K562 (cell line): Measurements from ENCODE around the gene SLC39A13. TPM values are rescaled to one million over a fixed set of nuclear protein-coding genes. Genes with fewer than 3 reads are reported as not detected.
A peak's percentile ranks its signal among the peaks of the same experiment; 100 is the strongest.

Experiments
- ATAC-seq: fragments of 200-7000 bp; cut with Tn5 transposase; 3 replicates; pipeline ENCODE4 v1.9.1; 2020; ENCODE audit warnings: moderate library complexity
- BruUV-seq: library from RNA; stranded (reverse); fragments of 400-500 nt; replicated peaks from 2 replicates; lab custom pipeline; 2021; lab: Mats Ljungman, UMichigan
- CTCF ChIA-PET: fragments of 300-600 bp; formaldehyde crosslinking; extraction: SDS; loops from one replicate; lab custom pipeline; 2021; ENCODE audit warnings: low intra/inter-chr PET ratio; lab: Yijun Ruan, JAX
- POLR2A ChIA-PET: fragments of 300-600, 350-650 bp; sonication (Branson Sonifier 250); formaldehyde crosslinking; extraction: SDS; loops from one replicate; lab custom pipeline; 2021; ENCODE audit warnings: antibody characterized with exemption, inconsistent platforms; lab: Yijun Ruan, JAX
- DNase-seq, 4 experiments: peaks; one replicate each; pipeline versions ENCODE4 v3.0.0 to v3.0.0-alpha.2; 2011 to 2018; ENCODE audit warnings: low spot score in 3 of 4, mixed read lengths in 3 of 4; ENCODE audit errors: extremely low read depth in 1 of 4
- FAIRE-seq: peaks from 2 replicates; lab custom pipeline; 2011; peaks lifted over from hg19 to GRCh38; lab: Jason Lieb, UNC
- H2AFZ ChIP-seq: 2 replicates; pipeline ENCODE4 v1.6.0; 2011; ENCODE audit warnings: low read depth, low read length, control low read depth, inconsistent platforms
- H3K27ac ChIP-seq: fragments of 200-600 bp; 3 replicates; pipeline ENCODE4 v1.8.0; 2011; ENCODE audit warnings: low read depth, mild to moderate bottlenecking, control low read depth, inconsistent platforms, low read length, moderate library complexity, mixed read lengths; ENCODE audit errors: extremely low read depth
- H3K27me3 ChIP-seq, 2 experiments: fragments of 300-600 bp in 1 of 2; 2 replicates in 1 of 2; 3 replicates in 1 of 2; pipeline versions ENCODE4 v1.6.0 to v1.8.0; 2011; ENCODE audit warnings: inconsistent platforms in 2 of 2, low read length in 2 of 2, mild to moderate bottlenecking in 1 of 2, mixed read lengths in 1 of 2, moderate library complexity in 1 of 2; ENCODE audit not compliant: control insufficient read depth in 2 of 2, insufficient read depth in 2 of 2
- H3K36me3 ChIP-seq: fragments of 300-600 bp; 3 replicates; pipeline ENCODE4 v1.8.0; 2011; ENCODE audit warnings: mild to moderate bottlenecking, low read length, inconsistent platforms; ENCODE audit not compliant: control insufficient read depth, insufficient read depth
- H3K4me1 ChIP-seq, 2 experiments: fragments of 200-600 bp in 1 of 2; replicated peaks in 1 of 2; 2 replicates in 1 of 2; 3 replicates in 1 of 2; pipeline versions ENCODE4 v1.5.1 to v1.8.0; 2011; ENCODE audit warnings: inconsistent platforms in 2 of 2, low read length in 2 of 2, mild to moderate bottlenecking in 1 of 2, mixed read lengths in 1 of 2, moderate library complexity in 1 of 2; ENCODE audit not compliant: control insufficient read depth in 2 of 2, insufficient read depth in 2 of 2
- H3K4me2 ChIP-seq: 2 replicates; pipeline ENCODE4 v1.6.1; 2011; ENCODE audit warnings: low read length, control low read depth, inconsistent platforms, mixed read lengths; ENCODE audit not compliant: insufficient read depth
- H3K4me3 ChIP-seq: fragments of 200-600 bp; sonication (generic), shearing (Covaris generic); 2 replicates; pipeline ENCODE4 v1.5.1; 2016; ENCODE audit warnings: control low read depth, inconsistent platforms
- H3K79me2 ChIP-seq: fragments of 200-600 bp; 3 replicates; pipeline ENCODE4 v1.8.0; 2011; ENCODE audit warnings: low read length, inconsistent platforms; ENCODE audit not compliant: control insufficient read depth, insufficient read depth
- H3K9ac ChIP-seq, 2 experiments: 2 replicates each; pipeline versions ENCODE4 v1.6.0 to v1.6.1; 2011; ENCODE audit warnings: low read depth in 2 of 2, low read length in 2 of 2, control low read depth in 1 of 2, inconsistent platforms in 1 of 2, mild to moderate bottlenecking in 1 of 2, mixed read lengths in 1 of 2; ENCODE audit not compliant: insufficient read depth in 1 of 2
- H3K9me1 ChIP-seq: one replicate; pipeline ENCODE4 v1.6.0; 2011; ENCODE audit warnings: inconsistent platforms, mild to moderate bottlenecking, low read length, moderate library complexity; ENCODE audit not compliant: control insufficient read depth, insufficient read depth
- H3K9me3 ChIP-seq: replicated peaks from 2 replicates; pipeline ENCODE4 v1.5.1; 2011; ENCODE audit warnings: low read depth, low read length, inconsistent platforms; ENCODE audit not compliant: control insufficient read depth, insufficient read depth
- H4K20me1 ChIP-seq: replicated peaks from 2 replicates; pipeline ENCODE4 v1.6.1; 2011; ENCODE audit warnings: low read length, inconsistent platforms, mixed read lengths; ENCODE audit not compliant: control insufficient read depth, insufficient read depth
- BRD9 ChIP-seq: fragments of 450-650 bp; IDR thresholded peaks from 2 replicates; pipeline ENCODE4 v1.6.1; 2018; ENCODE audit warnings: low read depth; ENCODE audit not compliant: partially characterized antibody
- CBX8 ChIP-seq: fragments of 200-600 bp; sonication (generic); IDR thresholded peaks from 2 replicates; pipeline ENCODE4 v1.6.1; 2012; ENCODE audit warnings: borderline replicate concordance, mixed run types, low read depth, mild to moderate bottlenecking, moderate library complexity, mixed read lengths, low read length, control low read depth, inconsistent platforms; ENCODE audit not compliant: poor library complexity, severe bottlenecking; ENCODE audit errors: extremely low read depth
- ESRRB ChIP-seq: fragments of 250-450 bp; sonication (Bioruptor Pico); IDR thresholded peaks from 2 replicates; pipeline ENCODE4 v1.5.0; 2020; ENCODE audit warnings: mild to moderate bottlenecking, moderate library complexity, borderline replicate concordance
- HLTF ChIP-seq: fragments of 450-650 bp; IDR thresholded peaks from 2 replicates; pipeline ENCODE4 v1.6.1; 2016
- MXD1 ChIP-seq: fragments of 250-450 bp; sonication (Bioruptor Pico); IDR thresholded peaks from 2 replicates; pipeline ENCODE4 v1.8.0; 2021; ENCODE audit warnings: borderline replicate concordance, mild to moderate bottlenecking, moderate library complexity; ENCODE audit not compliant: poor library complexity, severe bottlenecking
- PCBP2 ChIP-seq: fragments of 200-400 bp; formaldehyde crosslinking; IDR thresholded peaks from 2 replicates; pipeline ENCODE4 v1.6.1; 2018; ENCODE audit warnings: low read length, low read depth, mild to moderate bottlenecking, moderate library complexity; ENCODE audit not compliant: poor library complexity, severe bottlenecking
- SMARCC2 ChIP-seq: fragments of 450-650 bp; IDR thresholded peaks from 2 replicates; pipeline ENCODE4 v1.6.1; 2017; ENCODE audit warnings: antibody characterized with exemption, moderate library complexity, mild to moderate bottlenecking, low read depth
- ZNF3 ChIP-seq: fragments of 250-450 bp; sonication (Bioruptor Pico); IDR thresholded peaks from 2 replicates; pipeline ENCODE4 v1.5.0; 2021; ENCODE audit warnings: mild to moderate bottlenecking, moderate library complexity
- WGBS: fragments of 100-300 bp; shearing (Covaris generic); methylation state at CpG from one replicate; pipeline ENCODE4 v1.1.6; 2016; ENCODE audit warnings: low coverage, mixed read lengths; ENCODE audit not compliant: insufficient coverage; ENCODE audit errors: missing lambda C conversion rate; 5-methylcytosine and 5-hydroxymethylcytosine counted together
- in situ Hi-C: fragments of 300-500 bp; cut with MboI; formaldehyde crosslinking; loops from 4 replicates; pipeline ENCODE4 v1.15.0; 2018; ENCODE audit warnings: inconsistent platforms, mixed read lengths
- intact Hi-C: fragments of 100-400 bp; cut with micrococcal nuclease; formaldehyde crosslinking; loops from 2 replicates; pipeline ENCODE4 v1.14.2; 2022
- polyA plus RNA-seq, 8 experiments: library from polyadenylated mRNA; depleted of rRNA in 4 of 8; stranded (reverse) in 5 of 8; unstranded in 3 of 8; fragments of >200 nt; fragmentation: Nextera tagmentation in 2 of 8; fragmentation: Illumina TruSeq in 1 of 8; extraction: Ambion mirVana in 2 of 8; extraction: Trizol in 1 of 8; gene quantifications; 2 replicates each; pipeline versions ENCODE4 v1.2.1 to v1.2.3, GENCODE V29; 2011 to 2014; ENCODE audit warnings: inconsistent platforms in 1 of 8, missing spikeins in 1 of 8
- total RNA-seq, 7 experiments: library from RNA; depleted of rRNA in 6 of 7; stranded (reverse); fragments of >200 nt in 6 of 7; fragmentation: Illumina TruSeq in 2 of 7; extraction: Trizol in 2 of 7; gene quantifications; 2 replicates each; pipeline versions ENCODE4 v1.2.1 to v1.2.3, GENCODE V29; 2011 to 2021; ENCODE audit warnings: low replicate concordance in 1 of 7

Gene SLC39A13
- total and polyA plus RNA-seq, 9 of the 15 experiments (the other 6 are each of a cell fraction or from before 2014, with no cell fraction given), result 0.17 to 15.9 (median 3.2) TPM

GRCh38 chr11:47375020-47375419, 33.4 kb upstream of the SLC39A13 start:
- intact Hi-C loops, result loop anchor here (10.0 kb wide), 1 partner anchor 240 kb away; no protein-coding TSS in a partner anchor
- no peak for ATAC-seq
- in situ Hi-C loops, result no loop called here
- DNase-seq, result no peak
- no peak overlapping the region; a peak in 1 of 4 replicates for H3K9ac ChIP-seq
- peaks cover 15% of the 10 kb centered on the region; the same call in 1 of the 3 replicates for H3K36me3 ChIP-seq
- no peak overlapping the region for H3K4me2 ChIP-seq
- no peaks in the 10 kb centered on the region for H3K9me3 ChIP-seq
- H3K27ac ChIP-seq, result no peak overlapping the region
- no peak overlapping the region for H3K4me3 ChIP-seq
- ChIA-PET POLR2A (interaction anchor here (0.6 to 1.5 kb wide), 4 partner anchors 11 to 181 kb away, joined by 3 to 6 read pairs (median 4); no protein-coding TSS in a partner anchor), CTCF (interaction anchor here (1.2 to 1.9 kb wide), 3 partner anchors 33 to 242 kb away, joined by 5 to 6 read pairs (median 5); partner anchors contain the start of gene SLC39A13)
- WGBS, result 91% methylated on average over 7 of the region's 8 CpGs
- H2AFZ ChIP-seq, result no peak overlapping the region
- BruUV-seq, result no TSS peak
- peaks cover 26% of the 10 kb centered on the region for H3K79me2 ChIP-seq
- TF ChIP-seq SMARCC2 (no peak), ZNF3 (CRISPR knock-in tag) (no peak), ESRRB (CRISPR knock-in tag) (no peak), HLTF (no peak)
- H4K20me1 ChIP-seq, result no peaks in the 10 kb centered on the region
- H3K9me1 ChIP-seq, result no peaks in the 10 kb centered on the region
- FAIRE-seq, result no peak
- H3K27me3 ChIP-seq, result no peaks in the 10 kb centered on the region
- H3K4me1 ChIP-seq, result peaks cover 37 to 52% of the 10 kb centered on the region in 2 experiments

GRCh38 chr11:47375546-47376085, 32.8 kb upstream of the SLC39A13 start:
- Histone ChIP-seq H2AFZ (no peak overlapping the region), H3K9me1 (no peaks in the 10 kb centered on the region), H3K4me2 (no peak overlapping the region; the same call in 1 of the 2 replicates), H3K9me3 (no peaks in the 10 kb centered on the region), H3K27ac (no peak overlapping the region), H3K4me1 (peaks cover 37 to 51% of the 10 kb centered on the region in 2 experiments), H3K36me3 (peaks cover 15% of the 10 kb centered on the region; the same call in 1 of the 3 replicates), H3K4me3 (no peak overlapping the region), H3K79me2 (peaks cover 26% of the 10 kb centered on the region), H3K9ac (peak overlapping the region in 1 of 2 experiments; percentile 37; a peak in 2 of 4 replicates), H3K27me3 (no peaks in the 10 kb centered on the region), H4K20me1 (no peaks in the 10 kb centered on the region)
- ATAC-seq (no peak), DNase-seq (no peak), FAIRE-seq (no peak)
- in situ Hi-C loops, result no loop called here
- CTCF ChIA-PET, result interaction anchor here (1.4 to 1.9 kb wide), 2 partner anchors 77 to 241 kb away, joined by 5 to 6 read pairs; no protein-coding TSS in a partner anchor
- 76% methylated on average over 10 of the region's 13 CpGs for WGBS
- intact Hi-C loops, result loop anchor here (10.0 kb wide), 1 partner anchor 239 kb away; no protein-coding TSS in a partner anchor
- POLR2A ChIA-PET, result interaction anchor here (1.2 to 1.4 kb wide), 2 partner anchors 12 to 24 kb away, joined by 3 to 6 read pairs; no protein-coding TSS in a partner anchor
- TF ChIP-seq BRD9 (no peak), MXD1 (CRISPR knock-in tag) (no peak), PCBP2 (no peak), CBX8 (no peak)
- BruUV-seq, result no TSS peak
